Lower leg skin (tissue), 4 donors: ENCODE measurements around the gene TENT4B. TPM values are rescaled to one million over a fixed set of nuclear protein-coding genes. Genes with fewer than 3 reads are reported as not detected.

Experiments used
- DNase-seq, 2 donors: peaks; one replicate each; pipeline ENCODE4 v3.0.0-alpha.2; 2019; ENCODE audit warnings: low spot score in 2 of 2
- H3K4me3 ChIP-seq: fragments of 200-600 bp; sonication (generic); 2 replicates; pipeline ENCODE4 v1.5.1; 2017; ENCODE audit warnings: mild to moderate bottlenecking, low read depth; ENCODE audit not compliant: poor library complexity, severe bottlenecking
- POLR2A ChIP-seq, 2 donors: fragments of 450-650 bp; IDR thresholded peaks; one replicate each; pipeline ENCODE4 v1.6.1; 2016 to 2017; ENCODE audit warnings: antibody characterized with exemption in 2 of 2, mild to moderate bottlenecking in 1 of 2, moderate library complexity in 1 of 2
- WGBS, 2 donors: methylation state at CpG; one replicate each; pipeline ENCODE4 v1.1.5; 2018; 5-methylcytosine and 5-hydroxymethylcytosine counted together
- intact Hi-C: fragments of 100-400 bp; cut with DNase I; formaldehyde crosslinking; loops from one replicate; pipeline ENCODE4 v1.15.0; 2023; ENCODE audit warnings: low total_unique reads
- total RNA-seq, 4 donors: library from RNA; depleted of rRNA; stranded (reverse); fragments of >200 nt; gene quantifications; one replicate each; pipeline ENCODE4 v1.1.0, GENCODE V29; 2016
- TF ChIP-seq, protein P1 (sequence below), 3 donors: fragments of 450-650 bp; IDR thresholded peaks; one replicate each; pipeline ENCODE4 v1.5.1; 2016; ENCODE audit warnings: antibody characterized with exemption in 3 of 3, mild to moderate bottlenecking in 3 of 3, moderate library complexity in 2 of 3

Gene TENT4B
- total RNA-seq, 4 donors from 2014 or later = 9.1 to 14.7 (median 12.6) TPM

DNA sequence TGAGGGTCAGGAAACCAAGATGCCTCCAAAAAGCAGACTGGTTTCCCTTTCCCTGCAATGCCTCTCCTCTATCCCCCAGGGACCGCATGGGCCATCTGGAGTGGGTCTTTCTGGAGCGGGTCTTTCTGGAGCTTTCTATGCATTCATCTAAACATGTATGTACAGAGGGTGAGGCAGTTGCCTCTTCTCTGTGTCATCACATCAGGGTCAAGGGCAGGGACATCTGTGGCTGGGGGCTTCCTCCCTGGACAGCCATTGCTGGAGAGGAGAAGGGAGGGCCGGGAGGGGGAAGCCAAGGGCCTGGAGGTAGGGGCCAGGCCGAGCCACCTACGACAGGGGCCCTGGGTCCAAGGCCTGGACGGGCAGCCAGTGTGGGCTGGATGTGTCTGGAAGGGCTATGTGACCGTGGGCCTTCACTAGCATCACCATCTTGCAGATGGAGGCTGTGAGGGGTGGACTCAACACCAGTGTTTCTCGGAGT, 114.1 kb downstream of the TENT4B start:
- TF ChIP-seq POLR2A (IDR thresholded peaks at IDR 0.05) = no peak
- TF ChIP-seq, protein P1, sequence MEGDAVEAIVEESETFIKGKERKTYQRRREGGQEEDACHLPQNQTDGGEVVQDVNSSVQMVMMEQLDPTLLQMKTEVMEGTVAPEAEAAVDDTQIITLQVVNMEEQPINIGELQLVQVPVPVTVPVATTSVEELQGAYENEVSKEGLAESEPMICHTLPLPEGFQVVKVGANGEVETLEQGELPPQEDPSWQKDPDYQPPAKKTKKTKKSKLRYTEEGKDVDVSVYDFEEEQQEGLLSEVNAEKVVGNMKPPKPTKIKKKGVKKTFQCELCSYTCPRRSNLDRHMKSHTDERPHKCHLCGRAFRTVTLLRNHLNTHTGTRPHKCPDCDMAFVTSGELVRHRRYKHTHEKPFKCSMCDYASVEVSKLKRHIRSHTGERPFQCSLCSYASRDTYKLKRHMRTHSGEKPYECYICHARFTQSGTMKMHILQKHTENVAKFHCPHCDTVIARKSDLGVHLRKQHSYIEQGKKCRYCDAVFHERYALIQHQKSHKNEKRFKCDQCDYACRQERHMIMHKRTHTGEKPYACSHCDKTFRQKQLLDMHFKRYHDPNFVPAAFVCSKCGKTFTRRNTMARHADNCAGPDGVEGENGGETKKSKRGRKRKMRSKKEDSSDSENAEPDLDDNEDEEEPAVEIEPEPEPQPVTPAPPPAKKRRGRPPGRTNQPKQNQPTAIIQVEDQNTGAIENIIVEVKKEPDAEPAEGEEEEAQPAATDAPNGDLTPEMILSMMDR (IDR thresholded peaks at IDR 0.05) = no peak
- no peak for DNase-seq
- intact Hi-C loops = no loop called here
- 73 to 80% methylated on average over 8 of the region's 8 CpGs for WGBS, 2 donors
- H3K4me3 ChIP-seq = no peak overlapping the region

- no peak for DNase-seq
- WGBS, 2 donors = 59 to 70% methylated on average over 3 of the region's 3 CpGs
- intact Hi-C loops = no loop called here
- H3K4me3 ChIP-seq = no peak overlapping the region
- no peak for TF ChIP-seq POLR2A (IDR thresholded peaks at IDR 0.05)
- TF ChIP-seq, protein P1 (IDR thresholded peaks at IDR 0.05) = no peak
Measured at GRCh38 chr16:50267651-50268050, 114.5 kb downstream of the TENT4B start.

DNA sequence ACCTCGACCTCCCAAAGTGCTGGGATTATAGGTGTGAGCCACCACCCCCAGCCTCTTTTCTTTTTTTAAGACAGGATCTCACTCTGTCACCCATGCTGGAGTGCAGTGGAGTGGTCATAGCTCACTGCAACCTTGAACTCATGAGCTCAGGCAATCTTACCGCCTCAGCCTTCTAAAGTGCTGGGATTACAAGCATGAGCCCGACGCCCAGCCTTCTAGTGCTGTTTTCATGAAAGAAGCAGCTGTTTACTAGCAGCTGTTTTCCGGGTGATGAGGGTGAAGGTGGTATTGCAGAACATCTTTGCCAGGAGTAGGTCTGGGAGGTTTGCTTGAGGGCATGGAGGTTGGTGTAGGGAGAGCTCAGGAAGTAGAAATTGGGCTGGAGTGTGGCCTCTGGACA, 115.2 kb downstream of the TENT4B start:
- H3K4me3 ChIP-seq = no peak overlapping the region
- intact Hi-C loops = no loop called here
- no peak for TF ChIP-seq POLR2A (IDR thresholded peaks at IDR 0.05)
- TF ChIP-seq, protein P1 (IDR thresholded peaks at IDR 0.05) = no peak
- 68 to 84% methylated on average over 5 of the region's 5 CpGs for WGBS, 2 donors
- DNase-seq = no peak

DNA sequence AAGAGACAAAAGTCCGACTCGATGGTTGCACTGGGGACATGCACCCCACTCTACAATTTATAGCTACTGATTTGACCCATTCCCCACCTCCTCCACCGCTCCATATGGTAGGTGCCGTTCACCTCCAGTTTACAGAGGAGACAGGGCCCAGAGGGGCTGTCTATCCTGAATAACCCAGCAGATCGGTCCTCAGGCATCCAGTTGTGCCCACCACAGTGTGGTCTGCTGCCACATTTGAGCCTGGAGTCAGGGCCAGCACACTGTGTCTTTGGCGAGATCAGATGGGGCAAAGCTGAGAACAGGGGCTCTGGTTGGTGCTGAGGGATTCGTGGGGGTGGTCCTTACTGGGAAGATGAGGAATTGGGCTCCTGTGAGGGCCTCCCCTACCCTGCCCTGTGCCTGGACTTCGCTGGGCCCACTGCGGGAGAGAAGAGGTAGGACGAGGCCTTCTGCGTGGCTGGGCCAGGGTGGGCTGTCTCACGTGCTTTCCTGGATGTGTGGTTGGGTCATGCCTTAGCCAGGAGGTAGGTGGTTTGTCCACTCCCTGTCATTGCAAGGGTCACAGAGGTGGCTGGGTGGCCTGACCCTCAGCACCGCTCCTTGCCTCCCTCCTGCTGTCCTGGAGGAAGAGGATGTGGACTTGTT, 116.1 kb downstream of the TENT4B start:
- TF ChIP-seq, protein P1 (IDR thresholded peaks at IDR 0.05) = no peak
- no peak for TF ChIP-seq POLR2A (IDR thresholded peaks at IDR 0.05)
- no peak overlapping the region for H3K4me3 ChIP-seq
- 93 to 94% methylated on average over 13 of the region's 13 CpGs for WGBS, 2 donors
- DNase-seq = no peak
- intact Hi-C loops = no loop called here

GRCh38 chr16:50269769-50270509, 116.8 kb downstream of the TENT4B start:
- WGBS, 2 donors = 89 to 92% methylated on average over 12 of the region's 12 CpGs
- DNase-seq = no peak
- intact Hi-C loops = no loop called here
- no peak for TF ChIP-seq POLR2A (IDR thresholded peaks at IDR 0.05)
- TF ChIP-seq, protein P1 (IDR thresholded peaks at IDR 0.05) = no peak
- H3K4me3 ChIP-seq = no peak overlapping the region
